ENCODE results near the gene JAZF1.

DNA sequence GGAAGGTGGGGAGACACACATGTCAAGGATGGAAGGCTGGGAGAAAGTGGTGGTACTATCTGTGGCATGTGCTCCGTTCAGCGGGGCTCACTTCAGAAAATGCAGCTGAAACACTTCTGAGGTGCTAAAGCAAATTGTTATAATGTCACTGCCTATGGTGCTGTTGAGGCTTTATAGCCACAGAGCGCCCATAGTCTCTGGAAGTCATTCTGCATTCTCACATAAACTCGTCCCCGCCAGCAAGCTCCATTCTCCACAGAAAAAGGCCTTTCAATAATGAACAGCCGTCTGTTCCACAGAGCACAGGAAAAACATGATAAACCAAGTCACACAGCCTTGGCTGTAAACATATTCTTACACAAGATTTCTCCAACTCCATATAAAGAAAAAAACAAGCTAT, 308.7 kb downstream of the JAZF1 start:
- TF ChIP-seq, protein P1, sequence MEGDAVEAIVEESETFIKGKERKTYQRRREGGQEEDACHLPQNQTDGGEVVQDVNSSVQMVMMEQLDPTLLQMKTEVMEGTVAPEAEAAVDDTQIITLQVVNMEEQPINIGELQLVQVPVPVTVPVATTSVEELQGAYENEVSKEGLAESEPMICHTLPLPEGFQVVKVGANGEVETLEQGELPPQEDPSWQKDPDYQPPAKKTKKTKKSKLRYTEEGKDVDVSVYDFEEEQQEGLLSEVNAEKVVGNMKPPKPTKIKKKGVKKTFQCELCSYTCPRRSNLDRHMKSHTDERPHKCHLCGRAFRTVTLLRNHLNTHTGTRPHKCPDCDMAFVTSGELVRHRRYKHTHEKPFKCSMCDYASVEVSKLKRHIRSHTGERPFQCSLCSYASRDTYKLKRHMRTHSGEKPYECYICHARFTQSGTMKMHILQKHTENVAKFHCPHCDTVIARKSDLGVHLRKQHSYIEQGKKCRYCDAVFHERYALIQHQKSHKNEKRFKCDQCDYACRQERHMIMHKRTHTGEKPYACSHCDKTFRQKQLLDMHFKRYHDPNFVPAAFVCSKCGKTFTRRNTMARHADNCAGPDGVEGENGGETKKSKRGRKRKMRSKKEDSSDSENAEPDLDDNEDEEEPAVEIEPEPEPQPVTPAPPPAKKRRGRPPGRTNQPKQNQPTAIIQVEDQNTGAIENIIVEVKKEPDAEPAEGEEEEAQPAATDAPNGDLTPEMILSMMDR (IDR thresholded peaks at IDR 0.05), result no peak
- no peak for TF ChIP-seq ZFX (IDR thresholded peaks at IDR 0.05; ENCODE audit: borderline replicate concordance)

All from 22Rv1 (cell line).